Dermis blood vessel endothelial cell (primary cell): ENCODE results near the gene ACOXL. TPM values are rescaled to one million over a fixed set of nuclear protein-coding genes. Genes with fewer than 3 reads are reported as not detected.

Experiments used
- DNase-seq: peaks from one replicate; pipeline ENCODE4 v3.0.0; 2010
- total RNA-seq: library from RNA; depleted of rRNA; stranded (reverse); fragments of >200 nt; gene quantifications from 2 replicates; pipeline ENCODE4 v1.2.3, GENCODE V29; 2014

Gene ACOXL
- total RNA-seq, 1 donor from 2014 or later: not detected

- DNase-seq: no peak
These were observed 27.0 kb downstream of the ACOXL start for GRCh38 chr2:110759411-110759810.

GRCh38 chr2:110764931-110765330 lies 32.6 kb downstream of the ACOXL start:
- no peak for DNase-seq

GRCh38 chr2:110766291-110766690 lies 33.9 kb downstream of the ACOXL start:
- DNase-seq: no peak

- no peak for DNase-seq
These were observed 36.2 kb downstream of the ACOXL start for GRCh38 chr2:110768591-110768990.

GRCh38 chr2:110770404-110770958 lies 38.1 kb downstream of the ACOXL start:
- DNase-seq: no peak

GRCh38 chr2:110770959-110771431 lies 38.6 kb downstream of the ACOXL start:
- no peak for DNase-seq

GRCh38 chr2:110771547-110772382 lies 39.4 kb downstream of the ACOXL start:
- DNase-seq: no peak

- no peak for DNase-seq
These were observed 40.0 kb downstream of the ACOXL start for GRCh38 chr2:110772383-110772755.

GRCh38 chr2:110773401-110773921 lies 41.1 kb downstream of the ACOXL start:
- DNase-seq: no peak

- DNase-seq: no peak
These were observed 42.3 kb downstream of the ACOXL start for GRCh38 chr2:110774701-110775100.

GRCh38 chr2:110777531-110778311 lies 45.3 kb downstream of the ACOXL start:
- no peak for DNase-seq

GRCh38 chr2:110780461-110780860 lies 48.1 kb downstream of the ACOXL start:
- DNase-seq: no peak

- no peak for DNase-seq
These were observed 51.0 kb downstream of the ACOXL start for GRCh38 chr2:110783196-110783873.

GRCh38 chr2:110784047-110784631 lies 51.8 kb downstream of the ACOXL start:
- no peak for DNase-seq

- no peak for DNase-seq
These were observed 53.1 kb downstream of the ACOXL start for GRCh38 chr2:110785439-110785838.

GRCh38 chr2:110788976-110789375 lies 56.6 kb downstream of the ACOXL start:
- DNase-seq: no peak

GRCh38 chr2:110789706-110790105 lies 57.3 kb downstream of the ACOXL start:
- DNase-seq: no peak

GRCh38 chr2:110790907-110791306 lies 58.5 kb downstream of the ACOXL start:
- no peak for DNase-seq

- no peak for DNase-seq
These were observed 59.1 kb downstream of the ACOXL start for GRCh38 chr2:110791435-110791834.

- no peak for DNase-seq
These were observed 60.7 kb downstream of the ACOXL start for GRCh38 chr2:110793034-110793433.

GRCh38 chr2:110794390-110794789 lies 62.0 kb downstream of the ACOXL start:
- no peak for DNase-seq

- DNase-seq: no peak
These were observed 62.6 kb downstream of the ACOXL start for GRCh38 chr2:110794951-110795350.
